ENCODE data around the gene RIOX2.

GRCh38 chr3:97930018-97930417 lies 42.2 kb downstream of the RIOX2 start:
- TF ChIP-seq CTCF (conservative IDR thresholded peaks at IDR 0.05; ENCODE audit: low read length): no peak
- TF ChIP-seq EZH2phosphoT487 (IDR thresholded peaks at IDR 0.05; ENCODE audit: borderline replicate concordance, low read depth, low read length): no peak

Measured in OCI-LY7 (cell line).